Measurements from ENCODE around the gene WDR11.

- TF ChIP-seq CTCF (IDR thresholded peaks at IDR 0.05 in 4 of 5, conservative IDR thresholded peaks at IDR 0.05 in 1 of 5) = no peak
- no peak for TF ChIP-seq POLR2A (IDR thresholded peaks at IDR 0.05)
Observed at GRCh38 chr10:120905268-120905667, 54.1 kb downstream of the WDR11 start.
